Measurements from ENCODE around the gene HTT. TPM values are rescaled to one million over a fixed set of nuclear protein-coding genes. Genes with fewer than 3 reads are reported as not detected.

HTT gene
- total RNA-seq, 1 donor from 2014 or later: 82.8 TPM

- H3K9me3 Mint-ChIP-seq (ENCODE audit: low read depth): no peaks in the 10 kb centered on the region
These were observed 157.5 kb downstream of the HTT start for GRCh38 chr4:3232001-3232400.

DNA sequence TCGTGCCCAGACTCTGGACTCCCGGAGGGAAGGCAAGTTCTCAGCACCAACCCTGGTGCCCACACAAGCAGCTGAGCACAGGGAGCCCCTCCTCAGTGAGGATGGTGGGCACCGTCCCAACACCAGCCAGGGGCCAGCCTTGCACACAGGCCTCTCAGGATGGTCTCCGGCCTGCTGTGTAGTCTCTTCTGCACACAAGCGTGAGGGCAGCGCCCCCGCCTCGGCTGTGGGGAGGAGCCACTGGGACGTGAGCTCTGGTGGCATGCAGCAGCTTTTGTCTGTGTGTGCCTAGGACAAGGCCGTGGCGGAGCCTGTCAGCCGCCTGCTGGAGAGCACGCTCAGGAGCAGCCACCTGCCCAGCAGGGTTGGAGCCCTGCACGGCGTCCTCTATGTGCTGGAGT, 158.4 kb downstream of the HTT start:
- no peak overlapping the region for H3K27ac Mint-ChIP-seq
- no peak for TF ChIP-seq CTCF (IDR thresholded peaks at IDR 0.05; ENCODE audit: unreplicated experiment)

More at GRCh38 chr4:3232001-3232400, 157.5 kb downstream of the HTT start:
- H3K27ac Mint-ChIP-seq: peak overlapping the region; percentile 16
- DNase-seq (ENCODE audit: low spot score, unreplicated experiment): no peak
- no peaks in the 10 kb centered on the region for H3K4me1 Mint-ChIP-seq (ENCODE audit: low read depth)
- peaks cover 20% of the 10 kb centered on the region for H3K36me3 Mint-ChIP-seq (ENCODE audit: insufficient read depth)
- TF ChIP-seq CTCF (IDR thresholded peaks at IDR 0.05; ENCODE audit: unreplicated experiment): no peak
- H3K27me3 Mint-ChIP-seq: no peaks in the 10 kb centered on the region
- H3K4me3 Mint-ChIP-seq (ENCODE audit: low read depth): no peak overlapping the region

DNA sequence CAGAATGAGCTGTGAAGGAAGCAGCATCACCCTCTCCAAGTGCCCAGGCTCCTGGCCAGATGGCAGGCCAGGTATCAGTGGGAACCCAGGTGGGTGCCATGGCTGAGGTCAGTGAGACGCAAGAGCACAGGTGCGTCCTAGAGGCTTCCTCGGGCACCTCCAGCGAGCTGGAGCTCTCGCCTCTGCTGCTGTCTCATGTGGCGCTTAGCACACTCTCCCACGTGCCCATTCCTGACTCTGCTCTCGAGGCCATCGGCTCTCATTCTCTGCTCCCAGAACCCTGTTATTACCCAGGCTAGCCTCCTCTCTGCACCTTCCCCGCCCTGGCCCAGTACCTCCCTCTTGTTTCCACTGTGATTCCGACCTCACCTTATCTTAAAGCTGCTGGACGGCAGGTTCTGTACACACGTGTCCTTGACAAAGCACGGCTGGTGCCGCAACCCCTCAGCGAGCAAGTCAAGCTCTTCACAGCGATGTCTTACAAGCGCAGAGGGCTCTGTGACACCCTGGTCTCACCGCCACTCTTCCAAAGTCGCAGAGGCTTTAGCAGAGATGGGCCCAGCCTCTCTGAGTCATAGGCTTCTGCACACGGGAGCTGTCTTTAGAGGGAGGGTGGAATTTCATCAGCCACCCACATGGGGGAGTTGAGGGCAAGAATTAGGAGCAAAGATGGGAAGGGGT, 159.1 kb downstream of the HTT start:
- no peak for TF ChIP-seq CTCF (IDR thresholded peaks at IDR 0.05; ENCODE audit: unreplicated experiment)
- Mint-ChIP-seq H3K36me3 (ENCODE audit: insufficient read depth) (peaks cover 20% of the 10 kb centered on the region), H3K27ac (no peak overlapping the region), H3K4me1 (ENCODE audit: low read depth) (no peaks in the 10 kb centered on the region), H3K9me3 (ENCODE audit: low read depth) (no peaks in the 10 kb centered on the region), H3K4me3 (ENCODE audit: low read depth) (no peak overlapping the region), H3K27me3 (no peaks in the 10 kb centered on the region)
- DNase-seq (ENCODE audit: low spot score, unreplicated experiment): no peak

More for the DNA sequence above, 158.4 kb downstream of the HTT start:
- no peak for DNase-seq (ENCODE audit: low spot score, unreplicated experiment)
- no peaks in the 10 kb centered on the region for H3K4me1 Mint-ChIP-seq (ENCODE audit: low read depth)
- H3K4me3 Mint-ChIP-seq (ENCODE audit: low read depth): no peak overlapping the region
- H3K36me3 Mint-ChIP-seq (ENCODE audit: insufficient read depth): peaks cover 20% of the 10 kb centered on the region
- no peaks in the 10 kb centered on the region for H3K27me3 Mint-ChIP-seq
- no peaks in the 10 kb centered on the region for H3K9me3 Mint-ChIP-seq (ENCODE audit: low read depth)

GRCh38 chr4:3234171-3235029, 159.9 kb downstream of the HTT start:
- peaks cover 14% of the 10 kb centered on the region for H3K36me3 Mint-ChIP-seq (ENCODE audit: insufficient read depth)
- no peak for DNase-seq (ENCODE audit: low spot score, unreplicated experiment)
- H3K27ac Mint-ChIP-seq: peak overlapping the region; percentile 34

More at GRCh38 chr4:3234171-3235029, 159.9 kb downstream of the HTT start:
- TF ChIP-seq CTCF (IDR thresholded peaks at IDR 0.05; ENCODE audit: unreplicated experiment): no peak
- Mint-ChIP-seq H3K9me3 (ENCODE audit: low read depth) (no peaks in the 10 kb centered on the region), H3K27me3 (no peaks in the 10 kb centered on the region), H3K4me3 (ENCODE audit: low read depth) (no peak overlapping the region), H3K4me1 (ENCODE audit: low read depth) (peaks cover 1% of the 10 kb centered on the region)

Measured in progenitor cell of endocrine pancreas (in vitro differentiated cells).